Sigmoid colon (tissue), 7 donors: ENCODE data around the gene SH2D5. TPM values are rescaled to one million over a fixed set of nuclear protein-coding genes. Genes with fewer than 3 reads are reported as not detected.

Experiments used
- DNase-seq: peaks from one replicate; pipeline ENCODE4 v3.0.0-alpha.2; 2019
- H3K27ac ChIP-seq, 4 donors: fragments of 200-600 bp; sonication (generic); one replicate each; pipeline ENCODE4 v1.5.1; 2016 to 2019; ENCODE audit warnings: mild to moderate bottlenecking in 1 of 4
- H3K27me3 ChIP-seq, 3 donors: fragments of 200-600 bp; sonication (generic); one replicate each; pipeline ENCODE4 v1.5.1; 2019; ENCODE audit warnings: mild to moderate bottlenecking in 1 of 3
- H3K36me3 ChIP-seq, 4 donors: fragments of 200-600 bp; sonication (generic); one replicate each; pipeline ENCODE4 v1.5.1; 2016 to 2019
- H3K4me1 ChIP-seq, 4 donors: fragments of 200-600 bp; sonication (generic); one replicate each; pipeline ENCODE4 v1.5.1; 2017 to 2019
- H3K4me3 ChIP-seq, 4 donors: fragments of 200-600 bp; sonication (generic); one replicate each; pipeline ENCODE4 v1.5.1; 2017 to 2019; ENCODE audit warnings: mild to moderate bottlenecking in 2 of 4, moderate library complexity in 1 of 4
- H3K9me3 ChIP-seq, 4 donors: fragments of 200-600 bp in 3 of 4; sonication (generic) in 3 of 4; one replicate each; pipeline versions ENCODE4 v1.5.1 to v1.6.1; 2013 to 2019
- EP300 ChIP-seq, 4 donors: sonication (generic); formaldehyde crosslinking; IDR thresholded peaks; one replicate each; pipeline ENCODE4 v1.6.1; 2017; ENCODE audit warnings: antibody characterized with exemption in 4 of 4
- POLR2A ChIP-seq, 2 donors: fragments of 450-650 bp; IDR thresholded peaks; one replicate each; pipeline ENCODE4 v1.6.1; 2016; ENCODE audit warnings: antibody characterized with exemption in 2 of 2, mild to moderate bottlenecking in 2 of 2, moderate library complexity in 2 of 2
- POLR2AphosphoS5 ChIP-seq, 4 donors: sonication (generic); formaldehyde crosslinking; IDR thresholded peaks; one replicate each; pipeline ENCODE4 v1.6.1; 2017; ENCODE audit warnings: antibody characterized with exemption in 4 of 4
- WGBS, 2 donors: extraction: QIAGEN DNeasy Blood & Tissue Kit; methylation state at CpG; one replicate each; pipeline ENCODE4 v1.1.7; 2013; 5-methylcytosine and 5-hydroxymethylcytosine counted together
- intact Hi-C: fragments of 100-400 bp; cut with DNase I; formaldehyde crosslinking; loops from one replicate; pipeline ENCODE4 v1.15.1; 2023
- polyA plus RNA-seq, 3 donors: library from polyadenylated mRNA; stranded (reverse); fragments of 200-250 nt; gene quantifications; one replicate each; pipeline ENCODE4 v1.2.3, GENCODE V29; 2013
- total RNA-seq, 4 donors: library from RNA; depleted of rRNA; stranded (reverse); fragments of >200 nt; gene quantifications; one replicate each; pipeline ENCODE4 v1.1.0, GENCODE V29; 2016
- TF ChIP-seq, protein P1 (sequence below), 4 experiments: fragments of 450-650 bp in 3 of 4; fragments of 200-600 bp in 1 of 4; IDR thresholded peaks; one replicate each; pipeline ENCODE4 v1.5.1; 2016 to 2019; ENCODE audit warnings: antibody characterized with exemption in 4 of 4, mild to moderate bottlenecking in 3 of 4, moderate library complexity in 2 of 4
- donor health status: healthy with polysubstance abuse.
- donor health status: Bipolar disorder and iron deficiency.
- donor health status: healthy.

SH2D5 gene
- total and polyA plus RNA-seq, 7 donors = under 0.01 to 0.55 (median 0.14) TPM; not detected in 2

DNA sequence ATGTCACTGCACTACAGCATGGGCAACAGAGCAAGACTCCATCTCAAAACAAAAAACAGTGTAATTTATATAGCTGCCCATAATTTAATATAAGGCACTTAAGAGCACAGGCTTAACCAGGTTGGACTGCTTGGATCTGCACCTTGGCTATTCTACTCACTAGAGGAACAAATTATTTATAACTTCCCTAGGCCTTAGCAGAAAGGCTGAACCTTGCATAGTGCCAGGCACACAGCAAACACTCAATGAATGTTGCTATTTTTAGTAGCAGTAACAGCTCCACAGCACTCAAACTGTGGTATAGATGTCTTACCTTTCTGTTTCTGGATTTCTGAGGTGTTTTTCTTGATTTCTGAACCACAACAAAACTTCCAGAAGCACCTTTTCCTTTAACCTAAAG lies 34.8 kb upstream of the SH2D5 start:
- no peak for DNase-seq
- TF ChIP-seq, protein P1, sequence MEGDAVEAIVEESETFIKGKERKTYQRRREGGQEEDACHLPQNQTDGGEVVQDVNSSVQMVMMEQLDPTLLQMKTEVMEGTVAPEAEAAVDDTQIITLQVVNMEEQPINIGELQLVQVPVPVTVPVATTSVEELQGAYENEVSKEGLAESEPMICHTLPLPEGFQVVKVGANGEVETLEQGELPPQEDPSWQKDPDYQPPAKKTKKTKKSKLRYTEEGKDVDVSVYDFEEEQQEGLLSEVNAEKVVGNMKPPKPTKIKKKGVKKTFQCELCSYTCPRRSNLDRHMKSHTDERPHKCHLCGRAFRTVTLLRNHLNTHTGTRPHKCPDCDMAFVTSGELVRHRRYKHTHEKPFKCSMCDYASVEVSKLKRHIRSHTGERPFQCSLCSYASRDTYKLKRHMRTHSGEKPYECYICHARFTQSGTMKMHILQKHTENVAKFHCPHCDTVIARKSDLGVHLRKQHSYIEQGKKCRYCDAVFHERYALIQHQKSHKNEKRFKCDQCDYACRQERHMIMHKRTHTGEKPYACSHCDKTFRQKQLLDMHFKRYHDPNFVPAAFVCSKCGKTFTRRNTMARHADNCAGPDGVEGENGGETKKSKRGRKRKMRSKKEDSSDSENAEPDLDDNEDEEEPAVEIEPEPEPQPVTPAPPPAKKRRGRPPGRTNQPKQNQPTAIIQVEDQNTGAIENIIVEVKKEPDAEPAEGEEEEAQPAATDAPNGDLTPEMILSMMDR (IDR thresholded peaks at IDR 0.05) = no peak
- TF ChIP-seq POLR2AphosphoS5 (IDR thresholded peaks at IDR 0.05) (no peak), EP300 (IDR thresholded peaks at IDR 0.05) (no peak), POLR2A (IDR thresholded peaks at IDR 0.05) (no peak)
- Histone ChIP-seq H3K4me3 (no peak overlapping the region), H3K27ac (no peak overlapping the region), H3K4me1 (peaks cover 0 to 6% (median 2%) of the 10 kb centered on the region in 4 donors), H3K27me3 (no peaks in the 10 kb centered on the region), H3K36me3 (peaks cover 6 to 100% (median 76%) of the 10 kb centered on the region in 4 donors), H3K9me3 (no peaks in the 10 kb centered on the region)
- intact Hi-C loops = no loop called here

DNA sequence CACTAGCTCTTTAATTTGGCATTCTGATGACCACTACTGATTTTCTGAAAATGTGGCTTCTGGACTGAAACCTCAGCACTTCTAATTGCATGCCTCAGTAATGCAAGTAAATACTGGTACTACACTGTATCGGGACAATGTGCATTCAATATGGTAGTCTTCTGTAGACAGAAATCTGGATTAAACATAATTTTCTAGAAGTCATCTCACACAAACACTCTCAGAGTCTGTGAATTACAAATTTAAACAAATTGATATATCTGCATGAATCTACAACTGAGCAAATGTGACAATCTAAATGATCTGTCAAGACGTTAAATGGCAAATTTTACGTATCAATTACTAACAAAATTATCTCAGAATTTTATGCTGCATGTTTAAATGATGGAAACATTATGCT lies 30.9 kb upstream of the SH2D5 start:
- H3K27me3 ChIP-seq = no peaks in the 10 kb centered on the region
- WGBS, 2 donors = 94 to 95% methylated on average over 3 of the region's 3 CpGs
- peaks cover 0 to 6% (median 2%) of the 10 kb centered on the region in 4 donors for H3K4me1 ChIP-seq
- no peaks in the 10 kb centered on the region for H3K9me3 ChIP-seq
- H3K36me3 ChIP-seq = peaks cover 18 to 100% (median 73%) of the 10 kb centered on the region in 4 donors
- TF ChIP-seq EP300 (IDR thresholded peaks at IDR 0.05) = no peak
- no peak for TF ChIP-seq POLR2A (IDR thresholded peaks at IDR 0.05)
- no peak for TF ChIP-seq POLR2AphosphoS5 (IDR thresholded peaks at IDR 0.05)
- intact Hi-C loops = no loop called here
- no peak for DNase-seq
- no peak overlapping the region for H3K4me3 ChIP-seq
- H3K27ac ChIP-seq = no peak overlapping the region

- peaks cover 24 to 100% (median 74%) of the 10 kb centered on the region in 4 donors for H3K36me3 ChIP-seq
Measured at GRCh38 chr1:20760322-20760721, 27.8 kb upstream of the SH2D5 start.

DNA sequence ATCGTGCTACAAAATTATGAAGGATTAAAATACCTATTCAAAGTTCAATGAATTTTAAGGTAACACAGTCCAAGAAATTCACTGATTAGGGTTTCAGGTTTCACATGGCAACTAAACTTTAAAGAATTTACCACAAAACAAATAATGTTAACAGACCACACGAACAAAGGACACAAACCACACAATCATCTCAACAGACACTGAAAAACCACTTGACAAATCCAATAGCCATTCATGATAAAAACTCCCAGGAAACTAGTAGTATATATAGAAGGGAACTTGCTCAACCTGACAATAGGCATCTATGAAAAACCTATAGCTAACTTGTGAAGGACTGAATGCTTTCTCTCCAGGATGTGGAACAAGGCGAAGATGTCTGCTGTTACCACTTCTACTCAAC lies 21.1 kb upstream of the SH2D5 start:
- Histone ChIP-seq H3K36me3 (peaks cover 15 to 88% (median 43%) of the 10 kb centered on the region in 4 donors), H3K27ac (no peak overlapping the region), H3K27me3 (no peaks in the 10 kb centered on the region), H3K4me1 (no peaks in the 10 kb centered on the region), H3K4me3 (no peak overlapping the region), H3K9me3 (no peaks in the 10 kb centered on the region)
- TF ChIP-seq EP300 (IDR thresholded peaks at IDR 0.05) (no peak), POLR2A (IDR thresholded peaks at IDR 0.05) (no peak), POLR2AphosphoS5 (IDR thresholded peaks at IDR 0.05) (no peak)
- TF ChIP-seq, protein P1 (IDR thresholded peaks at IDR 0.05) = no peak
- 84 to 90% methylated on average over 3 of the region's 3 CpGs for WGBS, 2 donors
- intact Hi-C loops = no loop called here
- DNase-seq = no peak

More at GRCh38 chr1:20760322-20760721, 27.8 kb upstream of the SH2D5 start:
- no peaks in the 10 kb centered on the region for H3K27me3 ChIP-seq
- intact Hi-C loops = no loop called here
- no peak overlapping the region for H3K4me3 ChIP-seq
- TF ChIP-seq POLR2AphosphoS5 (IDR thresholded peaks at IDR 0.05) = no peak
- TF ChIP-seq POLR2A (IDR thresholded peaks at IDR 0.05) = no peak
- TF ChIP-seq EP300 (IDR thresholded peaks at IDR 0.05) = no peak
- TF ChIP-seq, protein P1 (IDR thresholded peaks at IDR 0.05) = no peak
- no peak for DNase-seq
- no peaks in the 10 kb centered on the region for H3K4me1 ChIP-seq
- 91 to 95% methylated on average over 6 of the region's 6 CpGs for WGBS, 2 donors
- H3K9me3 ChIP-seq = no peaks in the 10 kb centered on the region
- H3K27ac ChIP-seq = no peak overlapping the region

GRCh38 chr1:20751462-20751990 lies 19.0 kb upstream of the SH2D5 start:
- Histone ChIP-seq H3K4me3 (no peak overlapping the region), H3K36me3 (peaks cover 6 to 88% (median 44%) of the 10 kb centered on the region in 4 donors), H3K27ac (no peak overlapping the region), H3K4me1 (no peaks in the 10 kb centered on the region), H3K27me3 (no peaks in the 10 kb centered on the region), H3K9me3 (no peaks in the 10 kb centered on the region)
- TF ChIP-seq POLR2AphosphoS5 (IDR thresholded peaks at IDR 0.05) (no peak), POLR2A (IDR thresholded peaks at IDR 0.05) (no peak)
- DNase-seq = no peak
- intact Hi-C loops = no loop called here
- 90 to 91% methylated on average over 3 of the region's 3 CpGs for WGBS, 2 donors

DNA sequence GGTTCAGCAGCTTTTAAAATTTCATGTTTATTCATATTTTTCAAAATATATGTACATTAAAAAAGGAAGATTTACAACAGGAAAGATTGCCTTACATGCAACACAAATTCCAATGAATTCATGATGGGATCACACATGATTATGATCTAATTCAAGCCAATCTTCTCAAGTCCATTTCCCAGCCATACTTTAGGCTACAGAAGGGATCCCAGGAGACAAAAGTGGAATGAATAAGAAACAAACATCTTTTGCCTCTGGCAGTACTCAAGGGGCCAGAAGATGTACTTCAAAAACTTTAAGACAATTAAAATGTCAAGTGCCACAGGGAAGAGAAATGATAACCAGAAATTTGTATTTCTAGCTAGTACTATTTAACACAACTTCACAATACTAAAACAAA lies 10.2 kb upstream of the SH2D5 start:
- Histone ChIP-seq H3K27ac (no peak overlapping the region), H3K36me3 (peaks cover 19 to 83% (median 41%) of the 10 kb centered on the region in 4 donors), H3K9me3 (no peaks in the 10 kb centered on the region), H3K4me3 (no peak overlapping the region), H3K4me1 (no peaks in the 10 kb centered on the region), H3K27me3 (no peaks in the 10 kb centered on the region)
- TF ChIP-seq EP300 (IDR thresholded peaks at IDR 0.05) (no peak), POLR2A (IDR thresholded peaks at IDR 0.05) (no peak), POLR2AphosphoS5 (IDR thresholded peaks at IDR 0.05) (no peak)
- TF ChIP-seq, protein P1 (IDR thresholded peaks at IDR 0.05) = no peak
- no peak for DNase-seq
- intact Hi-C loops = no loop called here
